Vagina (tissue), 2 donors: Measurements from ENCODE around the gene LDLRAD4. TPM values are rescaled to one million over a fixed set of nuclear protein-coding genes. Genes with fewer than 3 reads are reported as not detected.

Experiments used
- DNase-seq, 2 donors: peaks; one replicate each; pipeline ENCODE4 v3.0.0-alpha.2; 2017; ENCODE audit errors: extremely low spot score in 2 of 2
- H3K27ac ChIP-seq: fragments of 200-600 bp; sonication (generic); one replicate; pipeline ENCODE4 v1.5.1; 2019
- H3K27me3 ChIP-seq: fragments of 200-600 bp; sonication (generic); one replicate; pipeline ENCODE4 v1.5.1; 2019
- H3K36me3 ChIP-seq, 2 donors: fragments of 200-600 bp; sonication (generic); one replicate each; pipeline ENCODE4 v1.5.1; 2017 to 2019
- H3K4me1 ChIP-seq: fragments of 200-600 bp; sonication (generic); one replicate; pipeline ENCODE4 v1.5.1; 2019
- H3K4me3 ChIP-seq, 2 donors: fragments of 200-600 bp; sonication (generic); 1 replicate in 1 of 2; 2 replicates in 1 of 2; pipeline ENCODE4 v1.5.1; 2016 to 2019
- H3K9me3 ChIP-seq: fragments of 200-600 bp; sonication (generic); one replicate; pipeline ENCODE4 v1.5.1; 2019
- POLR2A ChIP-seq, 2 donors: fragments of 450-650 bp; IDR thresholded peaks; one replicate each; pipeline ENCODE4 v1.6.1; 2017; ENCODE audit warnings: antibody characterized with exemption in 2 of 2, mild to moderate bottlenecking in 2 of 2, moderate library complexity in 2 of 2
- POLR2AphosphoS5 ChIP-seq, 2 donors: sonication (generic); formaldehyde crosslinking; IDR thresholded peaks; one replicate each; pipeline ENCODE4 v1.9.0; 2017; ENCODE audit warnings: antibody characterized with exemption in 2 of 2, mild to moderate bottlenecking in 2 of 2, low read depth in 1 of 2; ENCODE audit not compliant: insufficient read depth in 1 of 2
- intact Hi-C: fragments of 100-400 bp; cut with DNase I; formaldehyde crosslinking; loops from one replicate; pipeline ENCODE4 v1.15.1; 2023
- total RNA-seq: library from RNA; depleted of rRNA; stranded (reverse); fragments of >200 nt; gene quantifications from one replicate; pipeline ENCODE4 v1.2.3, GENCODE V29; 2016
- TF ChIP-seq, protein P1 (sequence below), 3 experiments: fragments of 450-650 bp in 2 of 3; fragments of 200-600 bp in 1 of 3; sonication (generic) in 1 of 3; IDR thresholded peaks; one replicate each; pipeline ENCODE4 v1.5.1; 2017 to 2019; ENCODE audit warnings: antibody characterized with exemption in 3 of 3, mild to moderate bottlenecking in 2 of 3, moderate library complexity in 2 of 3

Gene LDLRAD4
- total RNA-seq, 1 donor from 2014 or later: 24.3 TPM

DNA sequence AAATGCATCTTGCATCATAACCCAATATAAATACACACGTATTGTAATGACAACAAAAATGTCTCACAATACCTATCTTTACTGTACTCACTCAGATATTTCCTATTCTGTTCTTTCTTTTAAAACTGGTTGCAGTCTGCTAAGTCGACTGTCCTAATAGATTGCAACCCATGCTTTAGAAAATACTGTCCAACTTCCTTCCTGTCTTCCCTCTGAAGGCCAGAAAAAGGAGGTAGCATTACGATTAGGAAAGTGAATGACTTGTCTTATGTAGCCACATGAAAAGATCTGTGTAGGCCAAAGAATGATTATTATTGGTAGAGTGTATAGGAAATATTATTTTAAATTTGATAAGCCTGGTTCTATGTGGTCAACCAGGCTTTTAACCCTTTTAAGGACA, 373.7 kb downstream of the LDLRAD4 start:
- no peaks in the 10 kb centered on the region for H3K4me1 ChIP-seq
- no peak overlapping the region for H3K4me3 ChIP-seq
- no peaks in the 10 kb centered on the region for H3K36me3 ChIP-seq
- intact Hi-C loops: no loop called here
- TF ChIP-seq POLR2A (IDR thresholded peaks at IDR 0.05) (no peak), POLR2AphosphoS5 (IDR thresholded peaks at IDR 0.05; ENCODE audit: insufficient read depth in 1 of 2, low read depth in 1 of 2) (no peak)
- TF ChIP-seq, protein P1, sequence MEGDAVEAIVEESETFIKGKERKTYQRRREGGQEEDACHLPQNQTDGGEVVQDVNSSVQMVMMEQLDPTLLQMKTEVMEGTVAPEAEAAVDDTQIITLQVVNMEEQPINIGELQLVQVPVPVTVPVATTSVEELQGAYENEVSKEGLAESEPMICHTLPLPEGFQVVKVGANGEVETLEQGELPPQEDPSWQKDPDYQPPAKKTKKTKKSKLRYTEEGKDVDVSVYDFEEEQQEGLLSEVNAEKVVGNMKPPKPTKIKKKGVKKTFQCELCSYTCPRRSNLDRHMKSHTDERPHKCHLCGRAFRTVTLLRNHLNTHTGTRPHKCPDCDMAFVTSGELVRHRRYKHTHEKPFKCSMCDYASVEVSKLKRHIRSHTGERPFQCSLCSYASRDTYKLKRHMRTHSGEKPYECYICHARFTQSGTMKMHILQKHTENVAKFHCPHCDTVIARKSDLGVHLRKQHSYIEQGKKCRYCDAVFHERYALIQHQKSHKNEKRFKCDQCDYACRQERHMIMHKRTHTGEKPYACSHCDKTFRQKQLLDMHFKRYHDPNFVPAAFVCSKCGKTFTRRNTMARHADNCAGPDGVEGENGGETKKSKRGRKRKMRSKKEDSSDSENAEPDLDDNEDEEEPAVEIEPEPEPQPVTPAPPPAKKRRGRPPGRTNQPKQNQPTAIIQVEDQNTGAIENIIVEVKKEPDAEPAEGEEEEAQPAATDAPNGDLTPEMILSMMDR (IDR thresholded peaks at IDR 0.05): no peak
- no peak overlapping the region for H3K27ac ChIP-seq
- peaks cover 12% of the 10 kb centered on the region for H3K9me3 ChIP-seq
- no peak for DNase-seq
- no peaks in the 10 kb centered on the region for H3K27me3 ChIP-seq

DNA sequence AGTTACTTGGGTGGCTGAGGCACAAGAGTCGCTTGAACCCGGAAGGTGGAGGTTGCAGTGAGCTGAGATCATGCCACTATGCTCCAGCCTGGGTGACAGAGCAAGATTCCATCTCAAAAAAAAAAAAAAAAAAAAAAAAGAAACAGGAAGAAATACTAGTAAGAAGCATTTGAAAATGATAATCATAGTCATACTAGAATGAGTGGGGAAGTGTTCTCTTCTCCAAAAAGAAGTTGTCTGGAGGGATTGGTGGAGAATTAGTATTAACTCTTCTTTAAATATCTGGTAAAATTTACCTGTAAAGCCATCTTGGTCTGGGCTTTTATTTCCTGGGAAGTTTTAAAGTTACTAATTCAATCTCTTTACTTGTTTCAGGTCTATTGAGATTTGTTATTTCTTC, 376.0 kb downstream of the LDLRAD4 start:
- no peak for DNase-seq
- Histone ChIP-seq H3K27me3 (no peaks in the 10 kb centered on the region), H3K9me3 (peaks cover 21% of the 10 kb centered on the region), H3K36me3 (no peaks in the 10 kb centered on the region), H3K4me3 (no peak overlapping the region), H3K4me1 (no peaks in the 10 kb centered on the region), H3K27ac (no peak overlapping the region)
- intact Hi-C loops: no loop called here
- TF ChIP-seq, protein P1 (IDR thresholded peaks at IDR 0.05): no peak
- TF ChIP-seq POLR2A (IDR thresholded peaks at IDR 0.05) (no peak), POLR2AphosphoS5 (IDR thresholded peaks at IDR 0.05; ENCODE audit: insufficient read depth in 1 of 2, low read depth in 1 of 2) (no peak)

DNA sequence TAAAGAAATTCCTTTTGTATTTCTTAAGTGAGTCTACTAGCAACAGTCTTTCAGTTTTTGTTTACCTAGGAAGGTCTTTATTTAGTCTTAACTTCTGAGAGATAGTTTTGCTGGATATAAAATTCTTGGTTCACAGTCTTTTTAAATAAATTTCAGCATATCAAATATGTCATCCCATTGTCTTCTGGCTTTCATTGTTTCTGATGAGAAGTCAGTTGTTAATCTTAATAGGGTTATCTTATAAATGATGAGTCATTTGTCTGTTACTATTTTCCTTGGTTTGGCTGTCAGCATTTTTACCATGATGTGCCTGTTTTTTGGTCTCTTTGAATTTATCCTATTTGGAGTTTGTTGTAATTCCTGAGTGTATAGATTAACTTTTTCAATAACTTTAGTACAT, 378.5 kb downstream of the LDLRAD4 start:
- Histone ChIP-seq H3K9me3 (peaks cover 21% of the 10 kb centered on the region), H3K36me3 (no peaks in the 10 kb centered on the region), H3K27me3 (no peaks in the 10 kb centered on the region), H3K27ac (no peak overlapping the region), H3K4me1 (no peaks in the 10 kb centered on the region), H3K4me3 (no peak overlapping the region)
- TF ChIP-seq POLR2AphosphoS5 (IDR thresholded peaks at IDR 0.05; ENCODE audit: insufficient read depth in 1 of 2, low read depth in 1 of 2) (no peak), POLR2A (IDR thresholded peaks at IDR 0.05) (no peak)
- TF ChIP-seq, protein P1 (IDR thresholded peaks at IDR 0.05): no peak
- intact Hi-C loops: no loop called here
- DNase-seq: no peak

DNA sequence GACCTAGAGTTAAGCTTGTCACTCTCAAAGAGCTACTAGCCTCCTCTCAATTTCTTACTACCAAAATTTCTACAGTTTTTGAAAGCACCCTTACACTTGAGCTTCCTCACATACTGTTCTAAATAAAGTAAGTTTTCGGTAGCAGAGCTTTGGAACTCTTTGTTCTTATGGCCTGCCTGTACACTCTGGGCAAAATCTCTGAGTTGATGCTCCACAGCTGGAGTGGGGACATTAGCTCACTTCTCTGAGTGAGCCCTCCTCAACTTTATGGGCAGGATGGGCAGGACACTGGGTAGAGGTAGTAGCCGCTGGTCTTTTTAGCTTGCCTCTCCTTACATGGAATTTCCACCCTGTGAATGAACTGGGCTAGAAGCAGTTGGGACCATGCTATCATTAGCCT, 380.0 kb downstream of the LDLRAD4 start:
- TF ChIP-seq, protein P1 (IDR thresholded peaks at IDR 0.05): no peak
- TF ChIP-seq POLR2A (IDR thresholded peaks at IDR 0.05) (no peak), POLR2AphosphoS5 (IDR thresholded peaks at IDR 0.05; ENCODE audit: insufficient read depth in 1 of 2, low read depth in 1 of 2) (no peak)
- Histone ChIP-seq H3K4me1 (no peaks in the 10 kb centered on the region), H3K36me3 (no peaks in the 10 kb centered on the region), H3K27ac (no peak overlapping the region), H3K9me3 (peaks cover 21% of the 10 kb centered on the region), H3K27me3 (no peaks in the 10 kb centered on the region), H3K4me3 (no peak overlapping the region)
- no peak for DNase-seq
- intact Hi-C loops: no loop called here

DNA sequence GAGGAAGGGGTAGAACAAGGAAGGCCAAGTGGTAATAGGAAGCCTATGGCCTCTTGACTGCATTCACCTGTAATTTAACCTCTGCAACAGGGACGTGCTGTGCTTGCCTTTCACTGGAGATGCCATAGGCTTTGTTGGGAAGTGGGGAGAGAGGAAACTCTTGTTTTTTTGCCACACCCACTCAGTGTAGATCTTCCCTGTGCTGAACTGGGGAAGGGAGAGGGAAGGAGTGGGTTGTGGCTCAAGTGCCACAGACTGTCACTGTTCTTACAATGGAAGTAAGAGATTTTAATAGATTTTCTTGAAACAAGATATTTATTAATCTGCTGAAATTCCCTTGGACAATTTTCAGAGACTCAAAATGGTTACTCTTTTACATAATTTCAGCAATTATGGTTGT, 380.5 kb downstream of the LDLRAD4 start:
- Histone ChIP-seq H3K4me3 (no peak overlapping the region), H3K27me3 (no peaks in the 10 kb centered on the region), H3K4me1 (no peaks in the 10 kb centered on the region), H3K36me3 (no peaks in the 10 kb centered on the region), H3K27ac (no peak overlapping the region), H3K9me3 (peaks cover 21% of the 10 kb centered on the region)
- DNase-seq: no peak
- intact Hi-C loops: no loop called here
- TF ChIP-seq POLR2AphosphoS5 (IDR thresholded peaks at IDR 0.05; ENCODE audit: insufficient read depth in 1 of 2, low read depth in 1 of 2): no peak
- no peak for TF ChIP-seq POLR2A (IDR thresholded peaks at IDR 0.05)
- TF ChIP-seq, protein P1 (IDR thresholded peaks at IDR 0.05): no peak
